H9 (cell line): ENCODE data around the gene LPAR6. TPM values are rescaled to one million over a fixed set of nuclear protein-coding genes. Genes with fewer than 3 reads are reported as not detected.

Experiments
- DNase-seq: peaks from one replicate; pipeline ENCODE4 v3.0.0-alpha.2; 2017
- H2AFZ ChIP-seq: one replicate; pipeline ENCODE4 v1.6.1; 2013; ENCODE audit warnings: mild to moderate bottlenecking, low read length, control low read depth, moderate library complexity
- H2AK5ac ChIP-seq: 2 replicates; pipeline ENCODE4 v1.6.1; 2013; ENCODE audit warnings: low read length, control low read depth, mixed read lengths; ENCODE audit not compliant: insufficient read length
- H2BK120ac ChIP-seq: one replicate; pipeline ENCODE4 v1.6.1; 2013; ENCODE audit warnings: low read depth, mild to moderate bottlenecking, low read length, control low read depth, inconsistent platforms; ENCODE audit not compliant: poor library complexity, severe bottlenecking
- H2BK12ac ChIP-seq: 2 replicates; pipeline ENCODE4 v1.6.1; 2013; ENCODE audit warnings: low read length, control low read depth, mixed read lengths, low read depth; ENCODE audit not compliant: insufficient read length
- H2BK15ac ChIP-seq: 2 replicates; pipeline ENCODE4 v1.6.1; 2013; ENCODE audit warnings: low read depth, low read length, control low read depth
- H2BK20ac ChIP-seq: one replicate; pipeline ENCODE4 v1.6.1; 2013; ENCODE audit warnings: low read depth, mild to moderate bottlenecking, low read length, control low read depth, inconsistent platforms; ENCODE audit not compliant: poor library complexity, severe bottlenecking
- H2BK5ac ChIP-seq: 2 replicates; pipeline ENCODE4 v1.6.1; 2013; ENCODE audit warnings: low read length, control low read depth, mixed read lengths; ENCODE audit not compliant: insufficient read length
- H3K14ac ChIP-seq: 2 replicates; pipeline ENCODE4 v1.6.1; 2013; ENCODE audit warnings: low read length, control low read depth; ENCODE audit not compliant: insufficient read depth
- H3K18ac ChIP-seq: 2 replicates; pipeline ENCODE4 v1.6.1; 2013; ENCODE audit warnings: low read depth, mild to moderate bottlenecking, mixed read lengths, low read length, control low read depth; ENCODE audit not compliant: insufficient read length
- H3K23ac ChIP-seq: 2 replicates; pipeline ENCODE4 v1.6.1; 2013; ENCODE audit warnings: low read length, control low read depth, mixed read lengths, low read depth; ENCODE audit not compliant: insufficient read length
- H3K23me2 ChIP-seq: 2 replicates; pipeline ENCODE4 v1.6.1; 2013; ENCODE audit warnings: low read depth, mild to moderate bottlenecking, mixed read lengths, low read length, control low read depth; ENCODE audit not compliant: insufficient read length, poor library complexity, severe bottlenecking
- H3K27ac ChIP-seq: 2 replicates; pipeline ENCODE4 v1.5.1; 2013; ENCODE audit warnings: low read length, control low read depth, mixed read lengths, low read depth; ENCODE audit not compliant: insufficient read length
- H3K27me3 ChIP-seq: 2 replicates; pipeline ENCODE4 v1.6.1; 2013; ENCODE audit warnings: low read length, control low read depth, inconsistent platforms; ENCODE audit not compliant: insufficient read depth
- H3K4ac ChIP-seq: 2 replicates; pipeline ENCODE4 v1.6.1; 2013; ENCODE audit warnings: low read depth, mild to moderate bottlenecking, control low read depth, inconsistent platforms, low read length, moderate library complexity
- H3K4me1 ChIP-seq: 2 replicates; pipeline ENCODE4 v1.6.1; 2013; ENCODE audit warnings: low read length, control low read depth, inconsistent platforms; ENCODE audit not compliant: insufficient read depth
- H3K4me2 ChIP-seq: 2 replicates; pipeline ENCODE4 v1.6.1; 2013; ENCODE audit warnings: low read length, control low read depth, mixed read lengths; ENCODE audit not compliant: insufficient read length, insufficient read depth
- H3K56ac ChIP-seq: 2 replicates; pipeline ENCODE4 v1.6.1; 2013; ENCODE audit warnings: low read depth, mild to moderate bottlenecking, mixed read lengths, low read length, control low read depth; ENCODE audit not compliant: insufficient read length
- H3K79me1 ChIP-seq: 2 replicates; pipeline ENCODE4 v1.6.1; 2013; ENCODE audit warnings: low read depth, mild to moderate bottlenecking, moderate library complexity, low read length, control low read depth, inconsistent platforms; ENCODE audit not compliant: insufficient read depth, poor library complexity, severe bottlenecking
- H3K79me2 ChIP-seq: 2 replicates; pipeline ENCODE4 v1.6.1; 2013; ENCODE audit warnings: low read length, control low read depth, inconsistent platforms; ENCODE audit not compliant: insufficient read depth
- H3K9ac ChIP-seq: 2 replicates; pipeline ENCODE4 v1.6.1; 2013; ENCODE audit warnings: low read length, control low read depth, mixed read lengths; ENCODE audit not compliant: insufficient read length; ENCODE audit errors: extremely low read depth
- H3K9me3 ChIP-seq: one replicate; pipeline ENCODE4 v1.6.1; 2013; ENCODE audit warnings: low read depth, low read length, inconsistent platforms; ENCODE audit not compliant: control insufficient read depth
- H3T11ph ChIP-seq: one replicate; pipeline ENCODE4 v1.6.1; 2013; ENCODE audit warnings: mild to moderate bottlenecking, low read length, control low read depth, inconsistent platforms
- H4K20me1 ChIP-seq: one replicate; pipeline ENCODE4 v1.6.1; 2013; ENCODE audit not compliant: control insufficient read depth, insufficient read length, insufficient read depth
- H4K5ac ChIP-seq: 2 replicates; pipeline ENCODE4 v1.6.1; 2013; ENCODE audit warnings: low read depth, mild to moderate bottlenecking, mixed read lengths, low read length, control low read depth; ENCODE audit not compliant: insufficient read length
- H4K8ac ChIP-seq: replicated peaks from 2 replicates; pipeline ENCODE4 v1.6.1; 2013; ENCODE audit warnings: low read length, control low read depth, mixed read lengths, low read depth; ENCODE audit not compliant: insufficient read length
- H4K91ac ChIP-seq: 2 replicates; pipeline ENCODE4 v1.6.1; 2013; ENCODE audit warnings: low read depth, mild to moderate bottlenecking, moderate library complexity, mixed read lengths, low read length, control low read depth; ENCODE audit not compliant: insufficient read length
- H3K27ac Mint-ChIP-seq, 3 experiments: 2 replicates in 2 of 3; 3 replicates in 1 of 3; pipeline ENCODE4 v1.8.0; 2020 to 2021; ENCODE audit warnings: mixed read lengths in 3 of 3, mild to moderate bottlenecking in 1 of 3, moderate library complexity in 1 of 3
- H3K27me3 Mint-ChIP-seq: 2 replicates; pipeline ENCODE4 v1.8.0; 2021; ENCODE audit warnings: low read depth, mild to moderate bottlenecking, moderate library complexity, mixed read lengths
- H3K36me3 Mint-ChIP-seq, 3 experiments: 2 replicates in 2 of 3; 3 replicates in 1 of 3; pipeline ENCODE4 v1.8.0; 2020 to 2021; ENCODE audit warnings: low read depth in 3 of 3, mixed read lengths in 3 of 3; ENCODE audit not compliant: insufficient read depth in 1 of 3
- H3K4me1 Mint-ChIP-seq, 2 experiments: 2 replicates each; pipeline ENCODE4 v1.8.0; 2020; ENCODE audit warnings: mixed read lengths in 2 of 2
- H3K4me3 Mint-ChIP-seq, 2 experiments: 2 replicates in 1 of 2; 3 replicates in 1 of 2; pipeline ENCODE4 v1.8.0; 2020 to 2021; ENCODE audit warnings: mild to moderate bottlenecking in 2 of 2, mixed read lengths in 2 of 2, moderate library complexity in 1 of 2
- H3K9me3 Mint-ChIP-seq, 2 experiments: 2 replicates in 1 of 2; 3 replicates in 1 of 2; pipeline ENCODE4 v1.8.0; 2020; ENCODE audit warnings: mild to moderate bottlenecking in 2 of 2, mixed read lengths in 2 of 2, moderate library complexity in 1 of 2
- CTCF ChIP-seq: fragments of 200-600 bp; sonication (generic); conservative IDR thresholded peaks from 3 replicates; pipeline ENCODE4 v1.8.0; 2021; ENCODE audit warnings: antibody characterized with exemption, mild to moderate bottlenecking
- WGBS: extraction: QIAGEN DNeasy Blood & Tissue Kit; methylation state at CpG from one replicate; pipeline ENCODE4 v1.1.7; 2013; ENCODE audit warnings: missing lambda C conversion rate, low lambda C conversion rate, mixed read lengths; ENCODE audit not compliant: insufficient read length; ENCODE audit errors: extremely low coverage; 5-methylcytosine and 5-hydroxymethylcytosine counted together
- total RNA-seq: library from RNA; stranded (reverse); gene quantifications from 2 replicates; pipeline ENCODE4 v1.2.1, GENCODE V29; 2021

The LPAR6 gene
- total RNA-seq, 1 experiment from 2014 or later = 4.2 TPM

DNA sequence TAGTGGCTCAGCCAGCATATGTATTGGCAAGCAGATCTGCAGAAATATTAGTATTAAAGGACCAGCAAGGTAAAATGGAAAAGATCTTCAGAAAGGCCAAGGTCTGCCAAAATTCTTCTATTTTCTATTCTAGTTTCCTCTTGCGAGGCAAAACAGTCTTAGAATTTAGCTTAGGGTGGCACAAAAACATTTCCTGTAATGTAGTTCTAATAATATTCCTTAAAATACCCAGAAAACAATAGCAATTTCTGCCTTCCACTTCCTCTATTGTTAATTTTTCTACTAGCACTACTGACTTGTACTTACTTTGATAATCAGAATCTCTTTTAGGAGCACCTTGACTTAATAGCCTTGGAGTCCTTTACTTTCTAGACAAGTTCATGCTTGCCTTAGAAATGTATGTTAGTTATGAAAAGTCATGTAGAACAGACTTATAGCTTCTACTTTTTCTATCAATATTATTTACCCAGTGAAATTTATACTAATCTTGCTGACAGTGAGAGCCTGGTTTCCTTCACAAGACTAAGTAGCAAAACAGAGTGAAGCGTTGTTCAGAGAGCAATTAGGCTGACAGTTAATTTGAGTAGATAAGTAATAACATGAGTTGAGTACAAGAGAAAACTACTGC is 23.9 kb upstream of the LPAR6 start:
- H3K4me1 ChIP-seq = no peaks in the 10 kb centered on the region
- no peaks in the 10 kb centered on the region for H3K79me1 ChIP-seq
- no peak overlapping the region for H3K56ac ChIP-seq
- no peak overlapping the region for H4K91ac ChIP-seq
- no peak overlapping the region for H2BK120ac ChIP-seq
- no peak overlapping the region for H2BK15ac ChIP-seq
- DNase-seq = no peak
- H3T11ph ChIP-seq = no peak overlapping the region
- H2BK5ac ChIP-seq = no peak overlapping the region
- Mint-ChIP-seq H3K4me3 (no peak overlapping the region), H3K4me1 (no peaks in the 10 kb centered on the region; a peak in 1 of 4 replicates), H3K27me3 (no peaks in the 10 kb centered on the region), H3K27ac (no peak overlapping the region), H3K9me3 (no peaks in the 10 kb centered on the region), H3K36me3 (no peaks in the 10 kb centered on the region)
- H4K20me1 ChIP-seq = no peaks in the 10 kb centered on the region
- TF ChIP-seq CTCF = no peak
- H2BK12ac ChIP-seq = no peak overlapping the region
- H3K14ac ChIP-seq = no peak overlapping the region
- H3K4me2 ChIP-seq = no peak overlapping the region
- no peak overlapping the region for H3K18ac ChIP-seq
- H4K5ac ChIP-seq = no peak overlapping the region
- H3K27me3 ChIP-seq = no peaks in the 10 kb centered on the region
- H3K27ac ChIP-seq = no peak overlapping the region
- H3K9ac ChIP-seq = no peak overlapping the region
- H2AFZ ChIP-seq = no peak overlapping the region
- no CpG with 5 or more reads among the region's 2 CpGs for WGBS
- no peaks in the 10 kb centered on the region for H3K23me2 ChIP-seq
- H3K4ac ChIP-seq = no peak overlapping the region
- H3K9me3 ChIP-seq = no peaks in the 10 kb centered on the region
- no peak overlapping the region for H2AK5ac ChIP-seq
- H3K23ac ChIP-seq = no peak overlapping the region
- no peaks in the 10 kb centered on the region for H3K79me2 ChIP-seq
- H4K8ac ChIP-seq = no peak overlapping the region
- H2BK20ac ChIP-seq = no peak overlapping the region
